SK-N-SH treated with all-trans-retinoic acid at 6 μM for 48 hours (cell line): ENCODE data around the gene PSMG4.

Source experiments
- ATAC-seq: fragments of 200-7000 bp; cut with Tn5 transposase; 3 replicates; pipeline ENCODE4 v1.9.1; 2020; ENCODE audit warnings: mild to moderate bottlenecking, moderate library complexity
- BACH2 ChIP-seq: fragments of 250-450 bp; sonication (Bioruptor Pico); IDR thresholded peaks from 2 replicates; pipeline ENCODE4 v1.9.0; 2021; ENCODE audit warnings: mild to moderate bottlenecking, borderline replicate concordance
- CSDC2 ChIP-seq: fragments of 250-450 bp; sonication (Bioruptor Pico); IDR thresholded peaks from 2 replicates; pipeline ENCODE4 v1.5.0; 2020; ENCODE audit warnings: mild to moderate bottlenecking, moderate library complexity
- ESRRG ChIP-seq: fragments of 250-450 bp; sonication (Bioruptor Pico); IDR thresholded peaks from 2 replicates; pipeline ENCODE4 v1.6.1; 2021; ENCODE audit warnings: mild to moderate bottlenecking
- GLIS3 ChIP-seq: fragments of 250-450 bp; sonication (Bioruptor Pico); IDR thresholded peaks from 2 replicates; pipeline ENCODE4 v1.5.0; 2020; ENCODE audit warnings: mild to moderate bottlenecking, moderate library complexity
- OSR1 ChIP-seq: fragments of 250-450 bp; sonication (Bioruptor Pico); IDR thresholded peaks from 2 replicates; pipeline ENCODE4 v1.8.0; 2022; ENCODE audit warnings: moderate library complexity, mild to moderate bottlenecking, inconsistent platforms
- PPARA ChIP-seq: fragments of 250-450 bp; sonication (Bioruptor Pico); IDR thresholded peaks from 2 replicates; pipeline ENCODE4 v1.5.0; 2020; ENCODE audit warnings: mild to moderate bottlenecking, borderline replicate concordance
- TCF4 ChIP-seq: fragments of 250-450 bp; sonication (Bioruptor Pico); IDR thresholded peaks from 2 replicates; pipeline ENCODE4 v1.8.0; 2021; ENCODE audit warnings: mild to moderate bottlenecking, moderate library complexity, borderline replicate concordance
- TOX ChIP-seq: fragments of 250-450 bp; sonication (Bioruptor Pico); IDR thresholded peaks from 2 replicates; pipeline ENCODE4 v1.8.0; 2021; ENCODE audit warnings: mild to moderate bottlenecking, moderate library complexity, borderline replicate concordance
- ZC3H10 ChIP-seq: fragments of 250-450 bp; sonication (Bioruptor Pico); IDR thresholded peaks from 2 replicates; pipeline ENCODE4 v1.5.1; 2021; ENCODE audit warnings: mild to moderate bottlenecking, moderate library complexity
- ZFP30 ChIP-seq: fragments of 450-650 bp; formaldehyde crosslinking; IDR thresholded peaks from 2 replicates; pipeline ENCODE4 v1.5.0; 2022; ENCODE audit warnings: mild to moderate bottlenecking, moderate library complexity
- ZNF70 ChIP-seq: fragments of 450-650 bp; formaldehyde crosslinking; IDR thresholded peaks from 2 replicates; pipeline ENCODE4 v1.5.0; 2020; ENCODE audit warnings: mild to moderate bottlenecking, moderate library complexity
- ZNF8 ChIP-seq: fragments of 450-650 bp; formaldehyde crosslinking; IDR thresholded peaks from 2 replicates; pipeline ENCODE4 v1.5.0; 2020; ENCODE audit warnings: mild to moderate bottlenecking, moderate library complexity
- TF ChIP-seq, protein P1 (sequence below): fragments of 250-450 bp; sonication (Bioruptor Pico); IDR thresholded peaks from 2 replicates; pipeline ENCODE4 v1.8.0; 2021; ENCODE audit warnings: low read depth, mild to moderate bottlenecking, moderate library complexity, borderline replicate concordance
- TF ChIP-seq, protein P2 (sequence below): fragments of 250-450 bp; sonication (Bioruptor Pico); IDR thresholded peaks from 2 replicates; pipeline ENCODE4 v1.5.0; 2020; ENCODE audit warnings: mild to moderate bottlenecking, moderate library complexity
- TF ChIP-seq, protein P3 (sequence below): fragments of 250-450 bp; sonication (Bioruptor Pico); IDR thresholded peaks from 2 replicates; pipeline ENCODE4 v1.5.1; 2021; ENCODE audit warnings: mild to moderate bottlenecking, moderate library complexity
- TF ChIP-seq, protein P4 (sequence below): fragments of 250-450 bp; sonication (Bioruptor Pico); IDR thresholded peaks from 2 replicates; pipeline ENCODE4 v1.5.1; 2020; ENCODE audit warnings: low read depth, mild to moderate bottlenecking, moderate library complexity

Gene PSMG4

DNA sequence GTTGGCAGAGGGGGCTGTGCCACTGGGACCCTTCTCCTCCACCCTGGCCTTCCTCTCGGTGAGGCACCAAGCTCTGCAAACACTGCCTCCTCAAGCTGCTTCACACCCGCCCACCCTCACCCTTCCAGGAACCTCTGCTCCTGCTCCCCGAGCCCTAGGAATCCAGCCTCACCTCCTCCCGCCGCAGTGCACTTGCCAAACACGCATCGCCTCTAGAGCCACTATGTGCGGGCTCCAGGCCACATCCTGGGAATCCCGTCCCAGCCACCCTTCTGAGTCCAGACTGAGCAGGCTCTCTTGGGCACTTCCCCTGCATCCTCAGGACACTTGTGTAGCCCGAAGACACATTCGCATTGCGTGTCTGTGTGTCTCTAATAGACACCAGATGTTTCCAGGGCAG is 18.5 kb downstream of the PSMG4 start:
- TF ChIP-seq, protein P1, sequence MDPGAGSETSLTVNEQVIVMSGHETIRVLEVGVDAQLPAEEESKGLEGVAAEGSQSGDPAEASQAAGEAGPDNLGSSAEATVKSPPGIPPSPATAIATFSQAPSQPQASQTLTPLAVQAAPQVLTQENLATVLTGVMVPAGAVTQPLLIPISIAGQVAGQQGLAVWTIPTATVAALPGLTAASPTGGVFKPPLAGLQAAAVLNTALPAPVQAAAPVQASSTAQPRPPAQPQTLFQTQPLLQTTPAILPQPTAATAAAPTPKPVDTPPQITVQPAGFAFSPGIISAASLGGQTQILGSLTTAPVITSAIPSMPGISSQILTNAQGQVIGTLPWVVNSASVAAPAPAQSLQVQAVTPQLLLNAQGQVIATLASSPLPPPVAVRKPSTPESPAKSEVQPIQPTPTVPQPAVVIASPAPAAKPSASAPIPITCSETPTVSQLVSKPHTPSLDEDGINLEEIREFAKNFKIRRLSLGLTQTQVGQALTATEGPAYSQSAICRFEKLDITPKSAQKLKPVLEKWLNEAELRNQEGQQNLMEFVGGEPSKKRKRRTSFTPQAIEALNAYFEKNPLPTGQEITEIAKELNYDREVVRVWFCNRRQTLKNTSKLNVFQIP (CRISPR knock-in tag), result no peak
- no peak for TF ChIP-seq ZNF8 (CRISPR knock-in tag)
- TF ChIP-seq PPARA (CRISPR knock-in tag), result no peak
- no peak for TF ChIP-seq TCF4 (CRISPR knock-in tag)
- TF ChIP-seq, protein P2, sequence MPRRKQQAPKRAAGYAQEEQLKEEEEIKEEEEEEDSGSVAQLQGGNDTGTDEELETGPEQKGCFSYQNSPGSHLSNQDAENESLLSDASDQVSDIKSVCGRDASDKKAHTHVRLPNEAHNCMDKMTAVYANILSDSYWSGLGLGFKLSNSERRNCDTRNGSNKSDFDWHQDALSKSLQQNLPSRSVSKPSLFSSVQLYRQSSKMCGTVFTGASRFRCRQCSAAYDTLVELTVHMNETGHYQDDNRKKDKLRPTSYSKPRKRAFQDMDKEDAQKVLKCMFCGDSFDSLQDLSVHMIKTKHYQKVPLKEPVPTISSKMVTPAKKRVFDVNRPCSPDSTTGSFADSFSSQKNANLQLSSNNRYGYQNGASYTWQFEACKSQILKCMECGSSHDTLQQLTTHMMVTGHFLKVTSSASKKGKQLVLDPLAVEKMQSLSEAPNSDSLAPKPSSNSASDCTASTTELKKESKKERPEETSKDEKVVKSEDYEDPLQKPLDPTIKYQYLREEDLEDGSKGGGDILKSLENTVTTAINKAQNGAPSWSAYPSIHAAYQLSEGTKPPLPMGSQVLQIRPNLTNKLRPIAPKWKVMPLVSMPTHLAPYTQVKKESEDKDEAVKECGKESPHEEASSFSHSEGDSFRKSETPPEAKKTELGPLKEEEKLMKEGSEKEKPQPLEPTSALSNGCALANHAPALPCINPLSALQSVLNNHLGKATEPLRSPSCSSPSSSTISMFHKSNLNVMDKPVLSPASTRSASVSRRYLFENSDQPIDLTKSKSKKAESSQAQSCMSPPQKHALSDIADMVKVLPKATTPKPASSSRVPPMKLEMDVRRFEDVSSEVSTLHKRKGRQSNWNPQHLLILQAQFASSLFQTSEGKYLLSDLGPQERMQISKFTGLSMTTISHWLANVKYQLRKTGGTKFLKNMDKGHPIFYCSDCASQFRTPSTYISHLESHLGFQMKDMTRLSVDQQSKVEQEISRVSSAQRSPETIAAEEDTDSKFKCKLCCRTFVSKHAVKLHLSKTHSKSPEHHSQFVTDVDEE, result no peak
- no peak for TF ChIP-seq OSR1 (CRISPR knock-in tag)
- TF ChIP-seq BACH2 (CRISPR knock-in tag), result no peak
- no peak for TF ChIP-seq ZFP30
- TF ChIP-seq CSDC2, result no peak
- TF ChIP-seq, protein P3, sequence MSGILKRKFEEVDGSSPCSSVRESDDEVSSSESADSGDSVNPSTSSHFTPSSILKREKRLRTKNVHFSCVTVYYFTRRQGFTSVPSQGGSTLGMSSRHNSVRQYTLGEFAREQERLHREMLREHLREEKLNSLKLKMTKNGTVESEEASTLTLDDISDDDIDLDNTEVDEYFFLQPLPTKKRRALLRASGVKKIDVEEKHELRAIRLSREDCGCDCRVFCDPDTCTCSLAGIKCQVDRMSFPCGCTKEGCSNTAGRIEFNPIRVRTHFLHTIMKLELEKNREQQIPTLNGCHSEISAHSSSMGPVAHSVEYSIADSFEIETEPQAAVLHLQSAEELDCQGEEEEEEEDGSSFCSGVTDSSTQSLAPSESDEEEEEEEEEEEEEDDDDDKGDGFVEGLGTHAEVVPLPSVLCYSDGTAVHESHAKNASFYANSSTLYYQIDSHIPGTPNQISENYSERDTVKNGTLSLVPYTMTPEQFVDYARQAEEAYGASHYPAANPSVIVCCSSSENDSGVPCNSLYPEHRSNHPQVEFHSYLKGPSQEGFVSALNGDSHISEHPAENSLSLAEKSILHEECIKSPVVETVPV (CRISPR knock-in tag), result no peak
- TF ChIP-seq ZNF70 (CRISPR knock-in tag), result no peak
- TF ChIP-seq ZC3H10 (CRISPR knock-in tag), result no peak
- ATAC-seq, result no peak

DNA sequence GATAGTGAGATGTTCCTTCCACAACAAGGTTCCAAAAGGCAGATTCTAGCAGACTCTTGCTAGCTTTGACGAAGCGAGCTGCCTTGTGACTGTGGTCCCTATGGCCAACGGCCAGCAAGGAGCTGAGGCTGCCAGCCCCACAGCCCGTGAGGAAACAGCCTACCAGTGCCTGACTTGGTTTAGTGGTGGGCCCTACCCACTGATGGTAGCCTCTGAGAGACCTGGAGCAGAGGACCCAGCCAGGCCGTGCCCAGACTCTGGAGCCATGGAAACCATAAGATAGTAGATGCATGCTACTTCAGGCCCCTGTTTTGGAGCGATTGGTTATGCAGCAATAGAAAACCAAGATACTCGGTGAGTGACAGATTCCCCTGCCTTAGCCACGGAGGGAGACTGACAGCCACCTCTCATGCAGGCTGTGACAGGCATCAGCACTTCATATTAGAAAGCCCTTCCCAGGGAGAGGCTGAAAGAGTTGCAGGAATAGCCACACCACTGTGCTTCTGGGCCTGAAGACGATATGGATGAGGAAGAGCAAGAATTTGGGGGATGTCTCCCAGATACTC is 19.2 kb downstream of the PSMG4 start:
- TF ChIP-seq ZNF8 (CRISPR knock-in tag) (no peak), GLIS3 (CRISPR knock-in tag) (no peak), TCF4 (CRISPR knock-in tag) (no peak), ESRRG (CRISPR knock-in tag) (no peak), BACH2 (CRISPR knock-in tag) (no peak), ZFP30 (no peak), ZNF70 (CRISPR knock-in tag) (no peak), TOX (CRISPR knock-in tag) (no peak)
- TF ChIP-seq, protein P2, result no peak
- TF ChIP-seq, protein P4, sequence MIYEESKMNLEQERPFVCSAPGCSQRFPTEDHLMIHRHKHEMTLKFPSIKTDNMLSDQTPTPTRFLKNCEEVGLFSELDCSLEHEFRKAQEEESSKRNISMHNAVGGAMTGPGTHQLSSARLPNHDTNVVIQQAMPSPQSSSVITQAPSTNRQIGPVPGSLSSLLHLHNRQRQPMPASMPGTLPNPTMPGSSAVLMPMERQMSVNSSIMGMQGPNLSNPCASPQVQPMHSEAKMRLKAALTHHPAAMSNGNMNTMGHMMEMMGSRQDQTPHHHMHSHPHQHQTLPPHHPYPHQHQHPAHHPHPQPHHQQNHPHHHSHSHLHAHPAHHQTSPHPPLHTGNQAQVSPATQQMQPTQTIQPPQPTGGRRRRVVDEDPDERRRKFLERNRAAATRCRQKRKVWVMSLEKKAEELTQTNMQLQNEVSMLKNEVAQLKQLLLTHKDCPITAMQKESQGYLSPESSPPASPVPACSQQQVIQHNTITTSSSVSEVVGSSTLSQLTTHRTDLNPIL (CRISPR knock-in tag), result no peak
- no peak for ATAC-seq

DNA sequence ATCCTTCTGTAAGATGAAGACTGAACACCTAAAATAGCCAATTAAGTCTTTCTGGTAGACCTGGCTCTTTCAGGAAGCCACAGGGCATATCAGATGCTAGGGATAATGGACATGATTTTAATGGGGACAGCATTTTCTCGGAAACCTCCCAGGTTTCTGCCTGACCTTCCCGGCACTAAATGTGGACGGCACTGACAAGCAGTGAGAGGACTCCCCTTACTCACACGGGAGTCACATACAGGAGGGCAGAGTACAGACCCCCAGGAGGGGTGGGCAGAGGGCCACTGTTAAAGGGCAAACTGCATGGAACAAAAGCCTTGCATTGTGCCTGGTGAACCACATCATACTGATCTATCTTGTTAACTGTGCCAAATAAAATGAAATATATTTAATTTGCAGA is 19.9 kb downstream of the PSMG4 start:
- TF ChIP-seq, protein P2, result no peak
- TF ChIP-seq ZNF8 (CRISPR knock-in tag) (no peak), ZC3H10 (CRISPR knock-in tag) (no peak), GLIS3 (CRISPR knock-in tag) (no peak), ZNF70 (CRISPR knock-in tag) (no peak), TOX (CRISPR knock-in tag) (no peak)
- TF ChIP-seq, protein P1 (CRISPR knock-in tag), result no peak
- no peak for ATAC-seq
